Testis (tissue), 3 donors: ENCODE results near the gene LPAR5. TPM values are rescaled to one million over a fixed set of nuclear protein-coding genes. Genes with fewer than 3 reads are reported as not detected.

Experiments
- DNase-seq: peaks from one replicate; pipeline ENCODE4 v3.0.0-alpha.2; 2019
- H3K27ac ChIP-seq, 2 donors: fragments of 200-600 bp; sonication (generic); one replicate each; pipeline ENCODE4 v1.5.1; 2019
- H3K27me3 ChIP-seq: fragments of 200-600 bp; sonication (generic); one replicate; pipeline ENCODE4 v1.5.1; 2019
- H3K36me3 ChIP-seq: fragments of 200-600 bp; sonication (generic); one replicate; pipeline ENCODE4 v1.5.1; 2017; ENCODE audit warnings: low read depth; ENCODE audit errors: missing control alignments
- H3K4me1 ChIP-seq: fragments of 200-600 bp; sonication (generic); one replicate; pipeline ENCODE4 v1.5.1; 2019
- H3K4me3 ChIP-seq, 2 donors: fragments of 200-600 bp; sonication (generic); one replicate each; pipeline ENCODE4 v1.5.1; 2017 to 2019
- H3K9me3 ChIP-seq: fragments of 200-600 bp; sonication (generic); one replicate; pipeline ENCODE4 v1.5.1; 2017
- CTCF ChIP-seq, 3 experiments: fragments of 450-650 bp in 2 of 3; fragments of 200-600 bp in 1 of 3; sonication (generic) in 1 of 3; IDR thresholded peaks; one replicate each; pipeline ENCODE4 v1.5.1; 2016 to 2019; ENCODE audit warnings: antibody characterized with exemption in 3 of 3, mild to moderate bottlenecking in 2 of 3, moderate library complexity in 1 of 3
- POLR2A ChIP-seq: fragments of 450-650 bp; IDR thresholded peaks from one replicate; pipeline ENCODE4 v1.6.1; 2017; ENCODE audit warnings: antibody characterized with exemption, mild to moderate bottlenecking, moderate library complexity
- WGBS, 2 donors: methylation state at CpG; one replicate each; pipeline ENCODE4 v1.1.5; 2018; 5-methylcytosine and 5-hydroxymethylcytosine counted together
- intact Hi-C: fragments of 100-400 bp; cut with DNase I; formaldehyde crosslinking; loops from one replicate; pipeline ENCODE4 v1.15.1; 2023; ENCODE audit warnings: low total_unique reads
- polyA plus RNA-seq: library from polyadenylated mRNA; stranded (reverse); fragments of 350-450 nt; fragmentation: Illumina TruSeq; extraction: RNeasy Lipid Tissue Mini Kit (QIAGEN cat#74804); gene quantifications from one replicate; pipeline ENCODE4 v1.2.3, GENCODE V29; 2014; ENCODE audit warnings: low read depth, low replicate concordance; ENCODE audit not compliant: insufficient read depth
- total RNA-seq, 2 donors: library from RNA; depleted of rRNA; stranded (reverse); fragments of >200 nt; gene quantifications; one replicate each; pipeline ENCODE4 v1.2.3, GENCODE V29; 2016

LPAR5 gene
- total and polyA plus RNA-seq, 3 donors from 2014 or later: 1.5 to 3.1 (median 2.4) TPM

GRCh38 chr12:6643569-6644256 lies 8.0 kb upstream of the LPAR5 start:
- no peaks in the 10 kb centered on the region for H3K27me3 ChIP-seq
- WGBS, 2 donors: 94 to 95% methylated on average over 6 of the region's 6 CpGs
- H3K4me3 ChIP-seq: no peak overlapping the region
- TF ChIP-seq POLR2A (no peak), CTCF (IDR thresholded peaks at IDR 0.05) (no peak)
- no peaks in the 10 kb centered on the region for H3K9me3 ChIP-seq
- H3K4me1 ChIP-seq: peaks cover 16% of the 10 kb centered on the region
- H3K27ac ChIP-seq: no peak overlapping the region
- no peak for DNase-seq
- no peaks in the 10 kb centered on the region for H3K36me3 ChIP-seq
- intact Hi-C loops: no loop called here

GRCh38 chr12:6641131-6641530 lies 5.4 kb upstream of the LPAR5 start:
- H3K9me3 ChIP-seq: no peaks in the 10 kb centered on the region
- DNase-seq: peak; percentile 84
- WGBS, 2 donors: 37 to 40% methylated on average over 4 of the region's 4 CpGs
- peaks cover 18% of the 10 kb centered on the region for H3K4me1 ChIP-seq
- peak overlapping the region; percentile 25 to 39 for H3K27ac ChIP-seq
- TF ChIP-seq CTCF (IDR thresholded peaks at IDR 0.05): no peak
- no peak for TF ChIP-seq POLR2A
- H3K4me3 ChIP-seq: no peak overlapping the region
- intact Hi-C loops: no loop called here
- H3K27me3 ChIP-seq: no peaks in the 10 kb centered on the region
- H3K36me3 ChIP-seq: no peaks in the 10 kb centered on the region

GRCh38 chr12:6640497-6640896 lies 4.7 kb upstream of the LPAR5 start:
- no peak overlapping the region for H3K4me3 ChIP-seq
- intact Hi-C loops: no loop called here
- no peak for DNase-seq
- H3K4me1 ChIP-seq: peaks cover 18% of the 10 kb centered on the region
- no peaks in the 10 kb centered on the region for H3K9me3 ChIP-seq
- WGBS, 2 donors: 89 to 93% methylated on average over 4 of the region's 4 CpGs
- peak overlapping the region in 1 of 2 donors; percentile 25 for H3K27ac ChIP-seq
- TF ChIP-seq POLR2A (no peak), CTCF (IDR thresholded peaks at IDR 0.05) (no peak)
- no peaks in the 10 kb centered on the region for H3K27me3 ChIP-seq
- H3K36me3 ChIP-seq: no peaks in the 10 kb centered on the region

- Histone ChIP-seq H3K27me3 (no peaks in the 10 kb centered on the region), H3K27ac (no peak overlapping the region), H3K4me3 (no peak overlapping the region), H3K36me3 (no peaks in the 10 kb centered on the region), H3K4me1 (peaks cover 18% of the 10 kb centered on the region), H3K9me3 (no peaks in the 10 kb centered on the region)
- 73 to 78% methylated on average over 11 of the region's 11 CpGs for WGBS, 2 donors
- TF ChIP-seq CTCF (IDR thresholded peaks at IDR 0.05): no peak
- TF ChIP-seq POLR2A: no peak
- peak; percentile 36 for DNase-seq
- intact Hi-C loops: no loop called here
Observed at GRCh38 chr12:6639151-6639801, 3.5 kb upstream of the LPAR5 start.
